ENCODE data around the gene AQP2.

- no peak for TF ChIP-seq CTCF (conservative IDR thresholded peaks at IDR 0.05)
- TF ChIP-seq ZFX (IDR thresholded peaks at IDR 0.05): no peak
Observed at GRCh38 chr12:49905718-49906314, 44.7 kb upstream of the AQP2 start.

All from C4-2B (cell line).